ENCODE measurements around the gene C20orf204.

- TF ChIP-seq CTCF (IDR thresholded peaks at IDR 0.05; ENCODE audit: borderline replicate concordance, extremely low read depth, low read length, poor library complexity, severe bottlenecking) (no peak), EZH2 (IDR thresholded peaks at IDR 0.05; ENCODE audit: borderline replicate concordance, low read depth, low read length, severe bottlenecking) (no peak)
These were observed 5.7 kb downstream of the C20orf204 start for GRCh38 chr20:64041781-64042053.
